WTC11 (cell line): ENCODE results near the gene TMTC2.
"Not testable (repeated sequence)": the region's sequence is repeated elsewhere in the genome, so short reads cannot be mapped to it uniquely, and the experiment has no call there.

Experiments used
- CTCF ChIP-seq: fragments of 200-600 bp; IDR thresholded peaks from 2 replicates; pipeline ENCODE4 v1.8.0; 2022; ENCODE audit warnings: antibody characterized with exemption
- E2F4 ChIP-seq: sonication (generic); formaldehyde crosslinking; IDR thresholded peaks from 2 replicates; pipeline ENCODE4 v1.8.1; 2022; ENCODE audit warnings: low read depth, mild to moderate bottlenecking, moderate library complexity, missing genetic modification reagents, borderline replicate concordance
- E2F5 ChIP-seq: sonication (generic); formaldehyde crosslinking; IDR thresholded peaks from 2 replicates; pipeline ENCODE4 v1.8.1; 2022; ENCODE audit warnings: mild to moderate bottlenecking, moderate library complexity, missing genetic modification reagents
- NR2C2 ChIP-seq: sonication (generic); formaldehyde crosslinking; IDR thresholded peaks from 2 replicates; pipeline ENCODE4 v1.8.0; 2022; ENCODE audit warnings: mild to moderate bottlenecking, missing genetic modification reagents
- RORB ChIP-seq: fragments of 250-450 bp; sonication (Bioruptor Pico); IDR thresholded peaks from 2 replicates; pipeline ENCODE4 v1.9.0; 2021; ENCODE audit warnings: mild to moderate bottlenecking
- TEAD4 ChIP-seq: sonication (generic); formaldehyde crosslinking; IDR thresholded peaks from 2 replicates; pipeline ENCODE4 v1.8.0; 2022; ENCODE audit warnings: mild to moderate bottlenecking, missing genetic modification reagents
- ZNF138 ChIP-seq: sonication (generic); formaldehyde crosslinking; conservative IDR thresholded peaks from 2 replicates; pipeline ENCODE4 v1.8.1; 2022; ENCODE audit warnings: mild to moderate bottlenecking, moderate library complexity, missing genetic modification reagents
- ZNF232 ChIP-seq: sonication (generic); formaldehyde crosslinking; IDR thresholded peaks from 2 replicates; pipeline ENCODE4 v1.8.0; 2022; ENCODE audit warnings: mild to moderate bottlenecking, missing genetic modification reagents
- ZNF396 ChIP-seq: fragments of 250-450 bp; sonication (Bioruptor Pico); IDR thresholded peaks from 2 replicates; pipeline ENCODE4 v1.8.0; 2021; ENCODE audit warnings: mild to moderate bottlenecking, moderate library complexity, borderline replicate concordance
- ZNF425 ChIP-seq: fragments of 250-450 bp; sonication (Bioruptor Pico); conservative IDR thresholded peaks from 2 replicates; pipeline ENCODE4 v1.9.0; 2021; ENCODE audit warnings: mild to moderate bottlenecking

- not testable (repeated sequence) for TF ChIP-seq ZNF396; ZNF138 (CRISPR knock-in tag); NR2C2 (CRISPR knock-in tag); RORB (CRISPR knock-in tag); TEAD4 (CRISPR knock-in tag); E2F5 (CRISPR knock-in tag); CTCF; ZNF232 (CRISPR knock-in tag); E2F4; ZNF425 (CRISPR knock-in tag)
Observed at GRCh38 chr12:82805004-82805403, 118.3 kb downstream of the TMTC2 start.
